ENCODE measurements around the gene SPNS3.

Gene SPNS3

DNA sequence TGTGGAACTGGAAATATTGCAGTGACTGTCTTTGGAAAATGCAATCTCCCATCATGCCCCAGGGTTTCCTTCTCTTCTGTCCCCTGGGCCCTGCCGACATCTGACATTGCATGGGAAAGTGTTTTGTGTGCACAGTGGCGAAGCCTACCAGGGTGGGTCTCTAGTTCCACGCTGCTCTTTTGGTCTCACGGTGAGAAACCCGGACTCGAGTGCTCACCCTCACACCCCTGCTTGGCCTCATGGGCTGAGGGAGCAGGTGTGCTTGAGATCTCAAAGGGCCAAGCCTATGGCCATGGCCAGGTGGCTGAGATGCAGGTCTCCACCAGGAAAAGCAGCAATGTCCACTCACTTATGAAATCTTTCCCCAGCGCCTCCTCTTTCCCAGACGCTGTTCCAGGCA, 32.0 kb downstream of the SPNS3 start:
- DNase-seq (ENCODE audit: low read depth in 3 of 3, low spot score in 1 of 3), result no peak

DNA sequence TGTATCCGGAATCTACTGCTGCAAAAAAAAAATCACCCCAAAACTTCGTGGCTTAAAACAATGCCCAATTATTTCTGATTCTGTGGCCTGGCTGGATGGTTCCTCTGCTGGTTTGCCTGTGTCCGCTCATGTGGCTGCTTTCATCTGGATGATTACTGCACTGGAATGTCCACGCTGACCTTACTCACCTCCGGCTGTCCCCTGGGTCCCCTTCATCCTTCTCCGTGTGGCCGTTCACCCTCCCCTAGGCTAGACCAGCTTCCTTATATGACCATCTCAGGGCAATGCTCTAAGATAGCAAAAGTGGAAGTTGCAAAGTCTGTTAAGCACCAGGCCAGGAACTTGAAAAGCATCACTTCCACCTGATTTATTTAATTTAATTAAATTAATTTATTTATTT, 33.5 kb downstream of the SPNS3 start:
- no peak for DNase-seq (ENCODE audit: low read depth in 3 of 3, low spot score in 1 of 3)

DNA sequence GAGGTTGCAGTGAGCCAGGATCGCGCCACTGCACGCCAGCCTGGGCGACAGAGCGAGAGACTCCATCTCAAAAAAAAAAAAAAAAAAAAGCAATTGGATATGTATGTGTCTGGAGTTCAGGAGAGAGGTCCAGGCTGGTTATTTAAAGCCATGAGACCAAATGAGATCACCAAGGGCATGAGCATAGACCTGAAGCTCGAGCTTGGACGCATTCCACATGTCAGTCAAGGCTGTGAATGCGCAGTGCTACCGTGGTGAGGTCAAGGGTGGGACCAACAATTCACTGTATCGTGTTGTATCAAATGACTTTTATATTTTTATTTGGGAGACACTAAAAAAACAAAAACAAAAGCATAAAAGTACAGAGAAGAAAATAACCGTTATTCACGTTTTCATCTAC, 35.8 kb downstream of the SPNS3 start:
- DNase-seq (ENCODE audit: low read depth in 3 of 3, low spot score in 1 of 3), result no peak

DNA sequence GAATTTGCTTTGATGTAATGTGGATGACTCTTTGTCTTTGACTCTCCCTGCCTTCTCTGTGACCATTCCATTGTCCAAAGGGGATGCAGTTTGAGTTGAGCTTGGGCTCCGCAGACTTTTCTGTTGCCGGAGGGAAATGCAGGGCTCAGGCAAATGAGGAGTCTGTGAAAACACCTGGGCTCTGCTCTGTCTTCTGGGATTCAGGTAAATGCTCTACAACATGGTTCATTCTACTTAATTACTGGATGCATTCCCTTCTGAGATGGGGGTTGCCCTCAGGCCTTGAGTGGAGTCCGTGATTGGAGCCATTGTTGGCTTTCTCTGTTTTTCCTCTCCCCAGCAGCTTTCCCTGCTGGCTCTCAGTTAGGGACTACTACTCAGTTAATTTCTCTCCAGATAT, 38.5 kb downstream of the SPNS3 start:
- DNase-seq (ENCODE audit: low read depth in 3 of 3, low spot score in 1 of 3), result no peak

DNA sequence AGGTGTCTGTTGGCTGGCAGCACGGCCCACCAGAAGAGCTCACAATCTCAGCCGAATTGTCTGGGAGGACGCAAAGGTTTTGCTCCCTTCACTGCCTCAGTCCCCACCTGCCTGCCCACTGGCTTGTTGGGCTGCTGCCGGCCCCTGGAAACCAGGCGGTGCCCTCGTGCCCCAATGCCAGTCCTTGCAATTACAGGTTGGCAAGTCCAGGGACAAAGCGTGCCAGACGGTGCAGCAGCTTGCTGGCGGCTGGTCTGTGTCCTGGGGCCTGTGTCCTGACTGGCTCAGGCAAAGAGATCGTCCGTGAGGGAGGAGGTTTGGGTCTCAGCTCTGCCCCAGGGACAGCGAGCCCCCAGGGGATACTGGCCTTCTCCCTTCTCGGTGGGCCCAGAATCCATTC, 40.4 kb downstream of the SPNS3 start:
- DNase-seq (ENCODE audit: low read depth in 3 of 3, low spot score in 1 of 3), result no peak

DNA sequence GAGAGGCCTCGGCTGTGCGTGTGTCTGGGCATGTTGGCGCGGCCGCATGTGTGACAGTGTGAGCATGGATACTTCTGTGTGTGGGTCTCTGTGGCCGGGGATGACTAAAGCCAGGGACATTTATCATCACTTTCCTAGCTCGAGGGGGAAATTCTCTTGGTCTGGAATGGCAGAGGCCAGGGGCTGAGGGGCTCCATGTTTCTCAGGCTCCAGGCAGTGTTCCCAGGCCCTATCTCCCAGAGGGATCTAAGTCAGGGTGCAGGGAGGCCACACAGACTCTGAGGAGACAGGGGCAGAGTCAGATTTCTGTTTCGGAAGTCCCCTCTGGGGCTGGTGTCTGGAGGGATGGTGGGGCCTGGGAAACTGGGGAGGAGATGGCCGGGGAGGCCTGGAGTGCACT, 41.3 kb downstream of the SPNS3 start:
- no peak for DNase-seq (ENCODE audit: low read depth in 3 of 3, low spot score in 1 of 3)

DNA sequence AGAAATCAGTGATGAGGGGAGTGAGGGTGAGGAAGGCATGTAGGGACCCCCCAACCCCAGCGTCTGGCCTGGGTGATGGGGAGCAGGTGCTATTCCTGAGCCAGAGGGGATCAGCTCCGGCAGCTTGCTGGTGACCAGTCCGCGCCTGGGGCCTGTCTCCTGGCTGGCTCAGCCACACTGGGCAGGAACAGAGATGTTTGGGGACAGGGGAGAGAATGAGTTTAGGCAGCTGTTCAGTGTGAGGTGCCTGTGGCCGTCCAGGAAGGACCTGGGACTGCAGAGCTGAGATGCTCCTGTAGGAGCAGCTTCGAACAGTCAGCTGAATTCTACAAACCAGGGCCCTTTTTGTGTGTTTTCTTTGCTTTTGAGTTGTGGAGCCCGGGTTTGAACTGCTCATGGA, 41.7 kb downstream of the SPNS3 start:
- DNase-seq (ENCODE audit: low read depth in 3 of 3, low spot score in 1 of 3), result no peak

DNA sequence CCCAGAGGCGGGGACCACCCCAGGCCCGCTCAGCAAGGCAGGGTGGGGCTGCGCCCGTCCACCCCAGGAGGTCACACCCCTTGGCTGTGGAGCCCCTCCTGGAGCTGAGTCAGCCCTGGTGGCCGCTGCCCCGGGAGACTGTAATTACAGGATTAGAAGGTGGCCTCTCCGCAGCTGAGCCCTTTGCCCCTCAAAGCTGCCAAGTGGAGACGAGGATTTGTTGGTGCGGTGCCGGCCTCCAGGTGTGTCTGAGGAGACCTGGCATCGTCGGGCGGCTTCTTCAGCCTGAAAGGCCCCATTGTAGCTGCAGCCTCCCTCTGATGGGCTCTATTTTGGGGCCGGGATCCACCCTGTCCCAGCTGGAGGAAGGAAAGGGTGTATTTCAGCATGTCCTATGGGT, 42.3 kb downstream of the SPNS3 start:
- no peak for DNase-seq (ENCODE audit: low read depth in 3 of 3, low spot score in 1 of 3)

DNA sequence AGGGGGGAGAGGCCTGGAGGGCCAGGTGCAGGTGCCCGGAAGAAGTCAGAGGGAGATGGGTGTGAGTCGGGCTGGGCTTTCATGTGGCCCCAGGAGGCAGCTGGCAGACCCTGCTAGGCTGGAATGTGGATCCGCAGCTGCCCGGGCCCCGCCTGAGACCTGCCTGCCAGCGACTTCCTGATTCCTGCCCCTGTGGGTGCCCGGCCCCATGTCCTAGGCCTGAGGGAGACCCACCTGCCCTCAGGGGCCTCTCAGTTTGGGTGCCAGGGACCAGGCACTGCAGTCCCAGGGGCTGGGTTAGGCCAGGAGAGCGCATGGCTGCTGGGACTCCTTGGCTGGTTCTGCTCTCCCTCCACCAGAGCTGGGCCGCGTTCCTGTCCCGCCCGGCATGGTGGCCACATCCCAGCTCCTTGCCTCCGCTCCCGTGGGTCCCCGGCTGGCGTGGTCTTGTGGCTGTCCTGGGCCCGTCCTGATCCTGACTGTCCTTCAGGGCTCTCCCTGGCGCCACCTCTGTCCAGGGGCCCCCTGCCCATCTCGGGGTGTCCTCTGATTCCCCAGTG, 42.9 kb downstream of the SPNS3 start:
- DNase-seq (ENCODE audit: low read depth in 3 of 3, low spot score in 1 of 3), result no peak

DNA sequence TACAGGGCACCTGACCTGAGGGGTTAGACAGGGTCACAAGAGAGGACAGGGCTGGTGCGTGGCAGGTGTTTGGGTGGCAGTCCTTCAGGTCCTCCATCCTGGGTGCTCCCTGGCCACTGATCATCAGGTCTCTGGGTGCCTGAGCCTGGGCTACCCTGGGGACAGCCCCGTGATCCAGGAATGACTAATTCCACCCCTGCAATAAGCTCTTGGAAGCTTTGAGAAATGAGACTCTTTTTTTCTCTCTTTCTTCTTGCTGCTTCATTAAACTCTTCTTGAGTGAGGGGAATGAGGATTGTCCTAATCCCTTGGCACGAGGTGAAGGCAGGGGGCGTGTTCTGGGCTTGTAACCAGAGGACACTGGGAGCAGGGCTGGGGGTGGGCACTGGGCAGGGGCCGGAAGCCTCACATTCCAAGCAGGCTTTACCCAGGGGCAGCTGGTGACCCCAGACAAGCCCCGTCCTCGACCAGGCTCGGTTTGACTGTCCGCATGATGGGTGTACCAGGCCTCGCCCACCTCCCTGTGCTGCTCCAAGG, 43.6 kb downstream of the SPNS3 start:
- no peak for DNase-seq (ENCODE audit: low read depth in 3 of 3, low spot score in 1 of 3)

DNA sequence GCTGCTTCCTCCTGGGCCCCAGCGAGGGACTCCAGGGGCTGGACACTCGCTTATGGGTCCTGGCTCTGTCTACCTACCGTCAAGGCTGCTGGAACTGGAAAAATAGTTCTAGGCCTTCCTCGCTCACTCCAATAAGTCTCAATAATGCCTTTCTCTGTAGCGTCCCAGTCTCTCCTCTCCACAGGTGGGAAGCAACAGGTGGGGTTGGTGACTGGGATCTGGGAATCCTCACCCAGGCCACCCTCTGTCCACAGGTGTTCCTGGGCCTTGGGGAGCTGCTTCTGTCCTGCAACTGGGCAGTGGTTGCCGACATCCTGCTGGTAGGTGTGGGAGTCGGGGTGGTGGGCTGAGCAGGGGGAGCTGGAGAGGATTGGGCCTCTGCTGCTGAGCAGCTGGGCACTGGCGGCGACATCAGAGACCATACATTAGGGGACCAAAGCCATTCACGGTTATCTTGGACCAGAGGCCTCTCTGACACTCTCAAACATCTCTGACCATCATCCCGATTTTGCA, 44.6 kb downstream of the SPNS3 start:
- DNase-seq (ENCODE audit: low read depth in 3 of 3, low spot score in 1 of 3), result no peak

DNA sequence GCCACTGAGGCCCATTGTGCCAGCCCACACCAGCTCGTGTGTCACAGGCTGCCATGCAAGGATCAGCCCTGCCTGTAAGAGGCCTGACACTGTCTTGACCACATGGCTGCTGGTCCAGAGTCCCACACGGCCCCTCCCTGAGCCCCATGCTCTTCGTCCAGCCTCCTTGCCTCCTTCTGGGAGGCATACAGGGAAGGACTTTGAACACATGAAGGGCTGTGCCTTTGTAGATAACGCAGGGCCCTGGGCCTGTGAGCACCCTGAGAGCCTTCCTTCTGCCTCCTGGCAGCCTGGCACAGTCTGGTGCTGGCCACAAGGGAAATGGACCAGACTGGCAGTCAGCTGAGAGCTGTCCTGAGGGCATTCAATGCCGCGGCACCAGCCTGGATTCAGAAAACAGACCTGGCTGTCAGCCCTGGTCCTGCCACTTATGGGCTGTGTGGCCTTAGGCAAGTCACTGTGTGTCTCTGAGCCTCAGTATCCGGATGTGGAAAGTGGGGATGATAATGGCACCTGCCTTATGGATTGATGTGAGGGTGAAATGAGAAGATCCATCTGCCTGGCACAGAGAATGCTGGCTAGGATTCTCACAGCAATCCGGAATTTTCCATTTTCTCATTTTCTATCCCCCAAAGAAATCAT, 45.7 kb downstream of the SPNS3 start:
- DNase-seq (ENCODE audit: low read depth in 3 of 3, low spot score in 1 of 3), result no peak

DNA sequence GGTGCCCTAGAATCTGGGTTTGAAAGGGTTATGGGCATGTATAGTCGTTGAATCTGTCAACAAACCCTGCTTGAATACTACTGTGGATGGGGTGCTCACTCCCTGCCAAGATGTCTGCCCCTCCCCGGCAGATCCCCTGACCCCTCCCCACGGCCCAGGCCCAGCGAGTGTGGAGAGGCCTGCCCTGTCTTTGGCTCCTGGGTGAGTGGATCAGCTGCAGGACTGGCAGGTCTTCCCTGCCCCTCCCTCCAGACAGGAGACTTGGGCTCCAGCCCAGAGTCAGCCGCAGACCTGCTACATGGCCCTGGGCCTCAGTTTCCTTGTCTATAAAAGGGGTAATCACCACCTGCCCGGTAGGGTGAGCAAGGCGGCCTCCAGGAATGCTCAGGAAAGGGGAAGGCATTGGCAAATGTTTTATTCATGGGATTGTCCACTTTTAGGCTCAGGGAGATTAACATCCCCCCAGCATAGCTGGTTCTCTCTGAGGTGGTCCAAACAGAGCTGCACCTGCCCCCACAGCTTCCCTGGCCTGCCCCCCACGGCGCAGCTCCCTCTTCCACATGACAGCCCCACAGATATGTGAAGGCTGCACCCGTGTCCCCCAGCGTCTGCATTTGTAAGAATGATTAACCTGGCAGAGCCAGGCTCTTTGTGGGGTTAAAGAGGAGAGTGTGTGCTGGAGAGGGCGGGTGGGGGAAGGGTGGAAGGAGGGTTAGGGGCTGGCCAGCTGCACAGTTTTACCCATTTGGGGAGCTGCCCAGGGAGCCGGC, 46.4 kb downstream of the SPNS3 start:
- DNase-seq (ENCODE audit: low read depth in 3 of 3, low spot score in 1 of 3), result no peak

DNA sequence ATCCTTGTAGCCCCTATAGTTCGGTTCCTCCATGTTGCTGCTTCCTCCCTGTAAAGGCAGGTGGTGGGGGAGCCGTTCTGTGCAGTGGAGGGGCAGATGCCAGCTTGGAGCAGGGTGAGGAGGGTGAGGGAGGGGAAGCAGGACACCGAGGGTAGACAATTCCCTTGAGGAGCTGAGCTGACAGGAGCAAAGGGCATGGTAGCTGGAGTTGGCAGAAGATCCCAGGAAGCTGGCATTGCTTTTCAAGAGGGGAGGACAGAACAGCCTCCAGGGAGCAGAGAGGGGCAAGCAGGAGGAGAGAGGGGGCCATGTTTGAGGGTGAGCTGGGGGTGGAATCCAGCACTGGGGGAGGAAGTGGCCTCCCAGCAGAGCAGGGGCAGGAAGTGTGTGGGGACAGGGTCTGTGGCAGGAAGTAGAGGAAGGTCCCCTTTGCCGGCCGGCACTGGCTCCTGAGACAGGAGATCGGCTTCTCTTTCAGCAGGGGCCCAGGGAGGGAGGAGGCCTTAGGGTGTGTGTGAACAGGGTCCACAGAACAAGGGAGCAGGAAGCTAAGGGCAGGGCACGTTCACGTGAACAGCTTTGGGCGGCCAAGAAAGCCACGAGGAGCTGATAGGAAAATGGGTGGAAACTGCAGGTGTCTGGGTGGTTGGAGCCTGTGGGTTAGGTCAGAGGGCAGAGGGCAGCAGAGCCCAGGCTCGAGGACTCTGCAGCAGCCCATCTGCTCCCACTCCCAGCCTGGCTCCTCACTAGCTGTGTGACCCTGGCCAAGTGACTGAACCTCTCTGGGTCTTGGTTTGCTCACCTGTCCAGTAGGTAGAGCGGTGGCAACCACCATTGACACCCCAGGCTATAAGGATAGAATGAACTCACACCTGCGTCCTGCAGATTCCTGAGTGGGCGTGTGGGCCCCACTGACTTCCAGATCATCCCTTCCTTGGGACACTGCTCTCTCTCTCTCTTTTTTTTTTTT, 47.5 kb downstream of the SPNS3 start:
- no peak for DNase-seq (ENCODE audit: low read depth in 3 of 3, low spot score in 1 of 3)

DNA sequence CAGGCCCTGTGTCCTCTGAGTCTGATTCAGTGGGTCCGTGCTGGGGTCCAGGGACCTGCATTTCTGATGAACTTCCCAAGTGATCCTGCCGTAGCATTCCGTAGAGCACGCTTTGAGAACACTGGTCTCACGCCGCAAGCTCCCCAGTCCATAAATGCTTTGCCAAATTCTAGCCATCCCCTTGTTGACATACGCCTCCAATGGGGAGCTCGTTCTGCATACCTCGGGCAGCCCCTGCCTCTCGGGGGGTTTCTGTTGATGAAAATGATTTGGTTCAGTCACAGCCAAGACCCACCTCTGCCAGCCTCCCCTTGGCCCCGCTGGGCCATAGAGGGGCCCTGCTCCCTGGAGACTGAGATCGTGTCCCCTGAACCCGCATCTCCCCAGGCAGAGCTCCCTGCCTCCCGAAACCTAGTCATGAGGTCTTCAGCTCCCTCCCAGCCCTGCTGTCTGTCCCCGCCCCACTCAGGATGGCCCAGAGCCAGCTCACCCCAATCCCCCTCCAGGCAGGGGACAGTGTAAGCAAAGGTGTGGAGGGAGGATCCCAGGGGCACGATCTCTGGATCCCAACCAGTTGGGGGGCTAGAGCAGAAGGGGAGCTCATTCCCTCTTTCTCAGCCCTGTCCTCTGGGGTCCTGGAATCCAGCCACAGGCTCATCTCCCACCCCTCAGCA, 48.7 kb downstream of the SPNS3 start:
- DNase-seq (ENCODE audit: low read depth in 3 of 3, low spot score in 1 of 3), result no peak

DNA sequence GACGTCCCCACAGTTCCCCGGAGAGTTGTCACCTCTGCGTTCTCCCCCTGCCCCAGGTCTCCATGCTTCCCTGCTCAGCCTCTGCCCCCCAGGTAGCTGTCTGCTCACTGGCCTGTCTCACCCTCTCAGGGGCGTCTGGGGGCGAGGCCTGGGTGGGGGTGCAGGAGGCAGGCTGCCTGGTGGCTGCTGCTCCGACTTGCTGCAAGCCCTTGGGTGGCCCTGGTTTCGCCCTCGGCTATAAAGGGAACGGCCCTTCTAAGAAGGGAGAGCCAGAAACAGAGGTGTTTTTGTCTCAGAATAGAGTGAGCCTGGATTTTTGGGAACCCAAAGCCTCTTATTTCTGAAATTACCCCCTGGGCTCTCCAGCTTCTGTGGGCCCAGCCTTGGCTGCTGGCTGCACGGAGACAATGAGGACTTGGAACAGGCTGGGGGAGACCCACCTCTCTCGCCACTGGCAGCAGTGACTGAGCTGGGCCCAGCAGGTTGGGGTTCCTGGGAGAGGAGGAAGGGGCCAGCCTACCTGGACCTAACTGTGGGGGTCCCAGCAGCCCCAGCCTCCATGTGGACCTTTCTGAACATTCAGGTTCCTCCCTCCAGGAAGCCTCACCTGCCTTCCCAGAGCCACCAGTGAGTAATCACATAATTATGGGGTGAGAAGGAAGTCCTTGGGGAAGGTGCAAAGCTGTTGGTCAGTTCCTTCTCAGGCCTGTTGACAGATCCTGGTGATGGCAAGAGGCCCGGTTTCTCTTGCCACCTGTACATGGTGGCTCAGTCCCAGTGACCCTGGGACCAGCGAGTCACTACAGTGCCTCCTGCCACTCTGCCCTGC, 49.5 kb downstream of the SPNS3 start:
- no peak for DNase-seq (ENCODE audit: low read depth in 3 of 3, low spot score in 1 of 3)

DNA sequence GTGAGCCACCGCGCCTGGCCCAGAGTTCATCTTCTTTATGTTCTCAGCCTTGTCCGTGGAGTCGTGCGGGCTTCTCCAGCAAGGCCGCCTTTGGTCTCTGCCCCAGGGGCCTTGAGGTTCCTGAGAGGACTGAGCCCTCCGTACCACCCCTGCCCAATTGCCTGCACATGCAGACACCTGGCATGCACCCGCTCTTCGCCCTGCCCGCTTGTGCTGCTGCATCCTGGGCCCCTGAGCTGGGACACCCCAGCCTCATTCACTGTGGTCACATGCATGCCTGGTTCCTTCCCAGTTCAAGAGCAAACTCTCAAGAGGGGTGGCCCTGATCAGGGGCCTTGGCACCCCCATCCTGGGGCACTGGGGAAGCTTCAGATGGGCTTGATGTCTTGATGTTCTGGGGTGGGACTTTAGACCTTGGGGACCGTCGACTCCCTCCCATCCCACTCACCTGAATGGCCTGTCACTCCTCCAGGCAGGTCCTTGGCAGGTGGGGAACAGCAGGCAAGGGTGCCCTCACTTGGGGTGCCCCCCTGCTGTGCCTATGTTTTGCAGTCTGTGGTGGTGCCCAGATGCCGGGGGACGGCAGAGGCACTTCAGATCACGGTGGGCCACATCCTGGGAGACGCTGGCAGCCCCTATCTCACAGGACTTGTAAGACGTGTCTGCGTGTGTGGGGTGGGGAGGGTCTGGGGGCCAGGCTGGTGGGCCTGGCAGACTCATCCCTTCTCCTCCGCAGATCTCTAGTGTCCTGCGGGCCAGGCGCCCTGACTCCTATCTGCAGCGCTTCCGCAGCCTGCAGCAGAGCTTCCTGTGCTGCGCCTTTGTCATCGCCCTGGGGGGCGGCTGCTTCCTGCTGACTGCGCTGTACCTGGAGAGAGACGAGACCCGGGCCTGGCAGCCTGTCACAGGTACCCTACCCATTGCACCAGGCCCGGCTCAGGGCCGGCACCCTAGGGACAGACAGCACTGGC, 52.2 kb downstream of the SPNS3 start:
- DNase-seq (ENCODE audit: low read depth in 3 of 3, low spot score in 1 of 3), result peak in 2 of 3 donors; percentile 29 to 37

DNA sequence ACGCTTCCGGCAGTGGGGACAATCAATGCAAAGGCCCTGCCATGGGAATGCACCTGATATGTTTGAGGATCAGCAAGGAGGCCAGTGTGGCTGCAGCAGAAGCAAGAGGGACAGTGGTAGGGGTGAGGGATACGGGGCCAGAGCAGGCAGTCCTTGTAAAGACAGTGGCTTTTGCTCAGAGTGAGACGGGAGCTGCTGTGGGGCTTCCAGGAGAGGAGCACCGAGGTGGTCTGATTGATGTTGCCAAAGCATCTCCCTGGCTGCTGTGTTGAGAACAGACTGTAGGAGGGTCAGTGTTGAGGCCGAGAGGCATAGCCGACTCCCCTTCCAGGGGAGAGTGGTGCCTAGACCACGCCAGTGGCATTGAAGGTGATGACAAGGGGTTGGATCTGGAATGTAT, 53.6 kb downstream of the SPNS3 start:
- no peak for DNase-seq (ENCODE audit: low read depth in 3 of 3, low spot score in 1 of 3)
